Measurements from ENCODE around the gene SPATA20. TPM values are rescaled to one million over a fixed set of nuclear protein-coding genes. Genes with fewer than 3 reads are reported as not detected.

The SPATA20 gene
- polyA plus RNA-seq, 1 donor from 2014 or later, result 53.5 TPM

DNA sequence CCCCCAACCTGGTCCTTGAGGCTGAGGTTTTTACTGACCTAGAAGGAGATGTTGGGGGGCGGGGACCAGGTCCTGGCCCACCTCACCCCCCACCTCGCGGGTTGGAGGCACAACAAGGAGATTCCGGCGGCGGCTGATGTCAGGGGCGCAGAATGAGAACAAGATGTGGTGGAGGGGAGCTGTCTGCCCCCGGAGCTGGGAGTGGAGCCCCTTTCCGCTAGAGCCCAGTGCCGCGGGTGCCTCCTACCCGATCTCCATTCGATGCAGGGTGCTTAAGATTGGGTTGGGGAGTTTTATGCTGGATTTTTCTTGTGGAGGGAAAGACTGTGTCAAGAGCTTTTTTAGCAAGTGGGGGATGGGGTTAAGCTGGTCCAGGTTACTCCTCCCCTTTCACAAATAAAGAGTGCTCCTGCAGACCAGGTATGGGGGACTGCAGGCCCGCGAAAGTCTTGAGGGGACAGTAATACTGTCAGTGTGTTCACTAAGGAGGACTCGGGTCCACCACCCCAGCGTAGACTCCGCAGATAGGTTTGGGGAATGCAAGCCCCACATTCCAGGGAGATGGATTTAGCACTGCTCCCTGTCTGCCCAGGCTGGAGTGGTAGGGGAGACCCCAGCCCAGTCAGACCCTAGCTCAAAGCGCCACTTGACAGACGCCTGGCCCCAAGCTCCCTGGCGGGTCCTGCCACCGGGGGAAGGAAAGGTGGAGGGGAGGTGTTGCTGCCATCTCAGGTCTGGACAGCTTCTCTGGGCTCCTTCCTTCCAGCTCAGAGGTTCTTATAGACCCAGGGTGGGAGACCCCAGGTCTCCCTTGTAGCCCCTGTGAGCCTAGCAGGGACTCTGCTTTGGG, 15.5 kb downstream of the SPATA20 start:
- TF ChIP-seq SMC3 (conservative IDR thresholded peaks at IDR 0.05; ENCODE audit: poor library complexity) (no peak), TAF1 (IDR thresholded peaks at IDR 0.05; ENCODE audit: low read depth) (no peak), RAD21 (conservative IDR thresholded peaks at IDR 0.05) (peak; percentile 18), POLR2AphosphoS5 (IDR thresholded peaks at IDR 0.05) (peak; percentile 24), MXI1 (conservative IDR thresholded peaks at IDR 0.05; ENCODE audit: poor library complexity, severe bottlenecking) (no peak)
- TF ChIP-seq, protein P1, sequence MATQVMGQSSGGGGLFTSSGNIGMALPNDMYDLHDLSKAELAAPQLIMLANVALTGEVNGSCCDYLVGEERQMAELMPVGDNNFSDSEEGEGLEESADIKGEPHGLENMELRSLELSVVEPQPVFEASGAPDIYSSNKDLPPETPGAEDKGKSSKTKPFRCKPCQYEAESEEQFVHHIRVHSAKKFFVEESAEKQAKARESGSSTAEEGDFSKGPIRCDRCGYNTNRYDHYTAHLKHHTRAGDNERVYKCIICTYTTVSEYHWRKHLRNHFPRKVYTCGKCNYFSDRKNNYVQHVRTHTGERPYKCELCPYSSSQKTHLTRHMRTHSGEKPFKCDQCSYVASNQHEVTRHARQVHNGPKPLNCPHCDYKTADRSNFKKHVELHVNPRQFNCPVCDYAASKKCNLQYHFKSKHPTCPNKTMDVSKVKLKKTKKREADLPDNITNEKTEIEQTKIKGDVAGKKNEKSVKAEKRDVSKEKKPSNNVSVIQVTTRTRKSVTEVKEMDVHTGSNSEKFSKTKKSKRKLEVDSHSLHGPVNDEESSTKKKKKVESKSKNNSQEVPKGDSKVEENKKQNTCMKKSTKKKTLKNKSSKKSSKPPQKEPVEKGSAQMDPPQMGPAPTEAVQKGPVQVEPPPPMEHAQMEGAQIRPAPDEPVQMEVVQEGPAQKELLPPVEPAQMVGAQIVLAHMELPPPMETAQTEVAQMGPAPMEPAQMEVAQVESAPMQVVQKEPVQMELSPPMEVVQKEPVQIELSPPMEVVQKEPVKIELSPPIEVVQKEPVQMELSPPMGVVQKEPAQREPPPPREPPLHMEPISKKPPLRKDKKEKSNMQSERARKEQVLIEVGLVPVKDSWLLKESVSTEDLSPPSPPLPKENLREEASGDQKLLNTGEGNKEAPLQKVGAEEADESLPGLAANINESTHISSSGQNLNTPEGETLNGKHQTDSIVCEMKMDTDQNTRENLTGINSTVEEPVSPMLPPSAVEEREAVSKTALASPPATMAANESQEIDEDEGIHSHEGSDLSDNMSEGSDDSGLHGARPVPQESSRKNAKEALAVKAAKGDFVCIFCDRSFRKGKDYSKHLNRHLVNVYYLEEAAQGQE (IDR thresholded peaks at IDR 0.05; ENCODE audit: borderline replicate concordance), result peak; percentile 12
- H3K9me3 ChIP-seq (ENCODE audit: low read length), result no peaks in the 10 kb centered on the region
- H3K9me2 ChIP-seq (ENCODE audit: insufficient read depth, low read length), result no peaks in the 10 kb centered on the region
- no peaks in the 10 kb centered on the region for H3K36me3 ChIP-seq (ENCODE audit: insufficient read depth, low read length)
- peak overlapping the region; percentile 76 for H3K4me2 ChIP-seq (ENCODE audit: low read length)
- peak overlapping the region; percentile 5 for H3K27ac ChIP-seq (ENCODE audit: low read length)
- peaks cover 50% of the 10 kb centered on the region for H3K27me3 ChIP-seq (ENCODE audit: insufficient read depth, low read depth, low read length)
- H4K20me1 ChIP-seq (ENCODE audit: insufficient read depth), result no peaks in the 10 kb centered on the region
- H3F3A ChIP-seq (ENCODE audit: insufficient read depth, low read length, poor library complexity, severe bottlenecking), result no peaks in the 10 kb centered on the region
- H3K9ac ChIP-seq (ENCODE audit: low read length), result peak overlapping the region; percentile 75
- no peaks in the 10 kb centered on the region for H3K79me2 ChIP-seq (replicated peaks; ENCODE audit: insufficient read depth, low read length)
- peak overlapping the region; percentile 87 for H3K4me3 ChIP-seq (ENCODE audit: low read length)
- no peak overlapping the region for H2AFZ ChIP-seq (ENCODE audit: low read depth, low read length)

DNA sequence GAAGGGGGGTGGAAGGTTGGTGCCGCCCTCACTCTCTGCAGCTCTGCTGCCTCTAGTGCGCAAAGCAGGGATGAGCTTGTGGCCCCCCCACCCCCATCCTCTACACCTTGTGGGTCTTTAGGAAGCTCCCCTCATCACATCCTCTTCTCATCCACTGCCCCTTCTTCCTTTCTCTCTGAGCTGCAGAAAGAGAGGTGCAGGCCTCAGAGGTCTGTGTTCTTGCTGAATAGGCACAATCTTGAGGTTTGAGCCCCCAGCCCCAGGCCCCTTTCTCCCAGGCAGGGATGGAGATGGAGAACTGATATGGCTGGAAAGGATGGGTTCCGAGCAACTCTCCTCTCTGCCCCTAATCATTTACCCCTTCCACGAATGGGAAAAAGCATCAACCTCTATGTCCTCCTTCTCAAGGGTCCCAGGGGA, 16.1 kb downstream of the SPATA20 start:
- Histone ChIP-seq H3K9ac (ENCODE audit: low read length) (peak overlapping the region; percentile 75), H3F3A (ENCODE audit: insufficient read depth, low read length, poor library complexity, severe bottlenecking) (no peaks in the 10 kb centered on the region), H3K79me2 (replicated peaks; ENCODE audit: insufficient read depth, low read length) (no peaks in the 10 kb centered on the region), H3K9me2 (ENCODE audit: insufficient read depth, low read length) (no peaks in the 10 kb centered on the region), H3K36me3 (ENCODE audit: insufficient read depth, low read length) (no peaks in the 10 kb centered on the region), H3K4me2 (ENCODE audit: low read length) (peak overlapping the region; percentile 76), H3K4me3 (ENCODE audit: low read length) (peak overlapping the region; percentile 87), H3K27me3 (ENCODE audit: insufficient read depth, low read depth, low read length) (peaks cover 47% of the 10 kb centered on the region), H2AFZ (ENCODE audit: low read depth, low read length) (no peak overlapping the region), H3K9me3 (ENCODE audit: low read length) (no peaks in the 10 kb centered on the region), H4K20me1 (ENCODE audit: insufficient read depth) (no peaks in the 10 kb centered on the region), H3K27ac (ENCODE audit: low read length) (no peak overlapping the region)
- no peak for TF ChIP-seq EP300 (conservative IDR thresholded peaks at IDR 0.05; ENCODE audit: poor library complexity, severe bottlenecking)
- no peak for TF ChIP-seq POLR2AphosphoS5 (IDR thresholded peaks at IDR 0.05)
- TF ChIP-seq, protein P2, sequence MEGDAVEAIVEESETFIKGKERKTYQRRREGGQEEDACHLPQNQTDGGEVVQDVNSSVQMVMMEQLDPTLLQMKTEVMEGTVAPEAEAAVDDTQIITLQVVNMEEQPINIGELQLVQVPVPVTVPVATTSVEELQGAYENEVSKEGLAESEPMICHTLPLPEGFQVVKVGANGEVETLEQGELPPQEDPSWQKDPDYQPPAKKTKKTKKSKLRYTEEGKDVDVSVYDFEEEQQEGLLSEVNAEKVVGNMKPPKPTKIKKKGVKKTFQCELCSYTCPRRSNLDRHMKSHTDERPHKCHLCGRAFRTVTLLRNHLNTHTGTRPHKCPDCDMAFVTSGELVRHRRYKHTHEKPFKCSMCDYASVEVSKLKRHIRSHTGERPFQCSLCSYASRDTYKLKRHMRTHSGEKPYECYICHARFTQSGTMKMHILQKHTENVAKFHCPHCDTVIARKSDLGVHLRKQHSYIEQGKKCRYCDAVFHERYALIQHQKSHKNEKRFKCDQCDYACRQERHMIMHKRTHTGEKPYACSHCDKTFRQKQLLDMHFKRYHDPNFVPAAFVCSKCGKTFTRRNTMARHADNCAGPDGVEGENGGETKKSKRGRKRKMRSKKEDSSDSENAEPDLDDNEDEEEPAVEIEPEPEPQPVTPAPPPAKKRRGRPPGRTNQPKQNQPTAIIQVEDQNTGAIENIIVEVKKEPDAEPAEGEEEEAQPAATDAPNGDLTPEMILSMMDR (IDR thresholded peaks at IDR 0.05; ENCODE audit: poor library complexity, severe bottlenecking), result peak; percentile 62
- TF ChIP-seq TAF1 (IDR thresholded peaks at IDR 0.05; ENCODE audit: low read depth), result no peak
- TF ChIP-seq, protein P1 (IDR thresholded peaks at IDR 0.05; ENCODE audit: borderline replicate concordance), result no peak
- peak; percentile 30 for TF ChIP-seq SMC3 (conservative IDR thresholded peaks at IDR 0.05; ENCODE audit: poor library complexity)
- no peak for TF ChIP-seq EZH2 (IDR thresholded peaks at IDR 0.05; ENCODE audit: borderline replicate concordance, insufficient read depth, low read length, poor library complexity, severe bottlenecking)

All from neural cell (in vitro differentiated cells).